ENCODE measurements around the gene ELF5.

The ELF5 gene

GRCh38 chr11:34510218-34510617 is 3.4 kb downstream of the ELF5 start:
- Mint-ChIP-seq H3K27ac (no peak overlapping the region), H3K4me1 (no peaks in the 10 kb centered on the region), H3K9me3 (no peaks in the 10 kb centered on the region), H3K27me3 (no peaks in the 10 kb centered on the region), H3K36me3 (ENCODE audit: low read depth) (no peaks in the 10 kb centered on the region), H3K4me3 (no peak overlapping the region)
- DNase-seq (no peak), ATAC-seq (no peak)

DNA sequence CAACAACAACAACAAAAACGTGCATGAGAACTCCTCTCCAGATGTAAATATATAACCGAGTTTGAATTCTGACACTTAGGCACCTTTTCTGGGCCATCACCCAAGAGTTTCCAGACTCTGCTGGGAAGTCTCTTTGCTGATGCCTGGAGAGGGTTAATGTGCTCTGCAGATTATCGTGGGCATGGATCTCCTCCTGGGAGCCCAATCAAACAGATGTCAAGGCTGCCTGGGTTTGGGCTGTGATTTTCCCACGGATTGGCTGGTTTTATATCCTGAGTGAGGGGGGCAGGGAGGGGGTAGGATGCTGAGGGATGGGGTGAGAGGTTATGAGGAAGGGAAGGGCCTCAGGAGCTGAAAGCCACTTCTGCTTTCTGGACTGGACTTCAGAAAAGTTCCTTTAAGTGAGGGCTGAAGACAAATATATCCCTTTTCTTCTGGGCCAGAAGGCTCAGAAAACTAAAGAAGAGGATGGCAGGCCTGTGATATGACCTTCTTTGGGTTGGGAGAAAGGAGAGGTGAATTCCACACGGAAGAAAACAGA is 4.2 kb downstream of the ELF5 start:
- H3K36me3 Mint-ChIP-seq (ENCODE audit: low read depth) = no peaks in the 10 kb centered on the region
- no peak for ATAC-seq
- no peak overlapping the region for H3K27ac Mint-ChIP-seq
- DNase-seq = no peak
- H3K9me3 Mint-ChIP-seq = no peaks in the 10 kb centered on the region
- H3K27me3 Mint-ChIP-seq = no peaks in the 10 kb centered on the region
- H3K4me3 Mint-ChIP-seq = no peak overlapping the region
- H3K4me1 Mint-ChIP-seq = no peaks in the 10 kb centered on the region

DNA sequence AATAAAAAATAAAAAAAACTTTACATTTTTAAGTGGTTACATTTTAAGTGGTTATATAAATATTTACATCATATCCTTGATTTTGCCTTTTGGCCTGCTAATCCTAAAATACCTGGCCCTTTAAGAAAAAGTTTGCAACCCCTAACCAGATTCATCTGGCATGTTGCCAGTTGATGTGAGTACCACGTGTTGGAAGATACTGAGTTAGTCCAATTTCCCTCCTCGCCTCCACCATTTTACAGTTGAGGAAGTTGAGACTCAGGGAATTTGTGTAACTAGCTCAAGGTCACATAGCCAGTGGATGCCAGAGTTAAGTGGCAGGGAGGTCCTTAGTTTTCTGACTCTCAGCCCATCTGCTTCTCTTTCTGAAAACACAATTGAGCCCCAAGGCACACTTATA is 5.1 kb downstream of the ELF5 start:
- DNase-seq (no peak), ATAC-seq (no peak)
- Mint-ChIP-seq H3K36me3 (ENCODE audit: low read depth) (no peaks in the 10 kb centered on the region), H3K4me1 (no peaks in the 10 kb centered on the region), H3K4me3 (no peak overlapping the region), H3K9me3 (no peaks in the 10 kb centered on the region), H3K27ac (no peak overlapping the region), H3K27me3 (no peaks in the 10 kb centered on the region)

DNA sequence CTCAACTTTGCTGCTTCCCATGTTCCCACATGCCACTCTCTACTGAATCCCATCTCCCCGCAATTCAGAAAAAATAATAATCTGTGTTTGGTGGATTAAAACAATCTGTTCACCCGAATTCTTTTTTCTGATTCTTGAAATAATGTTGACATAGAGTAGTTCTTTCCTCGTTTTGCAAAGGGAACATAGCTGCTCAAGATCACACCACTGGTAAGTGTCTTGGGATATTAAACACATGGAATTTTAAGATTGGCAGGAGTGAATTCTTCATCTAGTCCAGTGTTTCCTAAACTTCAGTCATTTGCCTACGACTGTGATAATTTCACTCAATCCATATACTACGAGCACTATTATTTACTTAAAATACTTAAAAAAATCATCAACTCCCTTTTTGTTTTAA is 6.0 kb downstream of the ELF5 start:
- Mint-ChIP-seq H3K27me3 (no peaks in the 10 kb centered on the region), H3K27ac (no peak overlapping the region), H3K9me3 (no peaks in the 10 kb centered on the region), H3K36me3 (ENCODE audit: low read depth) (no peaks in the 10 kb centered on the region), H3K4me1 (no peaks in the 10 kb centered on the region), H3K4me3 (no peak overlapping the region)
- DNase-seq = no peak
- ATAC-seq = no peak

DNA sequence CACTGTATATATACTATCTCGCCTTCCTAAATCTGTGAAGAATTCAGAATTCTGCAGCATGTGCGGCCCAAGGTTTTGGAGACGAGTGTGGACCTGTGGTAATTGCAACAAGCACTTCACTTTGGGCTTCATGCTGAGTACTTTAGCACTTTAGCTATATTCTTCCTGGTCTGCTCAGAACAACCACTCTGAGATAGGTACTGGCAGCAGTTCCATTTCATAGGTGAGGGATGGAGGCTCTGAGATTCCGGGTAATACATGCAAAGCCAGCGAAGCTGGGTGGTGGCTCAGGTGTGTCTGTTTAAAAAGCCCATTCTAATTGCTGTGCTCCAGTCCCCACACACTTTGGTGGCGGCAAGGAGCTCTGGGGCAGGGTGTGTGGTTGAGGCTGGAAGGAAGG is 6.4 kb downstream of the ELF5 start:
- Mint-ChIP-seq H3K4me1 (no peaks in the 10 kb centered on the region), H3K36me3 (ENCODE audit: low read depth) (no peaks in the 10 kb centered on the region), H3K9me3 (no peaks in the 10 kb centered on the region), H3K4me3 (no peak overlapping the region), H3K27me3 (no peaks in the 10 kb centered on the region), H3K27ac (no peak overlapping the region)
- ATAC-seq (no peak), DNase-seq (no peak)

DNA sequence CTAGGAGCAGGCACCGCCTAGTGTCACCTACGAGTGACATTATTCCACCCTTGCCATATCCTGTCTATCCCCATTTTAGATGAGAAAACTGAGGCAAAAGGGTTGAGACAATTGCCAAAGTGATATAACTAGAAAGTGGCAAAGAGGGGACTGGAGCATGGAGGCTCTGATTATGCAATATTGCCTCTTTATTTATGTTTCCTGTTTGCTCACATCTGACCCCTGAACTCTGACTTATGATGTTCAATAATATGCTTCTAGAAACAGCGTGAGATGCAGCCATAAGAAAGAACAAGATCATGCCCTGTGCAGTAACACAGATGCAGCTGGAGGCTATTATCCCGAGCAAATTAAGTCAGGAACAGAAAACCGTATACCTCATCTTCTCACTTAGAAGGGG is 7.7 kb downstream of the ELF5 start:
- ATAC-seq (no peak), DNase-seq (no peak)
- Mint-ChIP-seq H3K27me3 (no peaks in the 10 kb centered on the region), H3K4me3 (no peak overlapping the region), H3K4me1 (no peaks in the 10 kb centered on the region), H3K9me3 (no peaks in the 10 kb centered on the region), H3K27ac (no peak overlapping the region), H3K36me3 (ENCODE audit: low read depth) (no peaks in the 10 kb centered on the region)

GRCh38 chr11:34502949-34503348 is 10.6 kb downstream of the ELF5 start:
- H3K9me3 Mint-ChIP-seq = no peaks in the 10 kb centered on the region
- ATAC-seq (no peak), DNase-seq (no peak)
- no peak overlapping the region for H3K4me3 Mint-ChIP-seq
- H3K27me3 Mint-ChIP-seq = no peaks in the 10 kb centered on the region
- H3K4me1 Mint-ChIP-seq = no peaks in the 10 kb centered on the region
- no peaks in the 10 kb centered on the region for H3K36me3 Mint-ChIP-seq (ENCODE audit: low read depth)
- H3K27ac Mint-ChIP-seq = no peak overlapping the region

GRCh38 chr11:34501949-34502348 is 11.6 kb downstream of the ELF5 start:
- H3K27me3 Mint-ChIP-seq = no peaks in the 10 kb centered on the region
- no peaks in the 10 kb centered on the region for H3K4me1 Mint-ChIP-seq
- no peak overlapping the region for H3K4me3 Mint-ChIP-seq
- no peaks in the 10 kb centered on the region for H3K9me3 Mint-ChIP-seq
- DNase-seq = no peak
- no peak for ATAC-seq
- no peak overlapping the region for H3K27ac Mint-ChIP-seq
- H3K36me3 Mint-ChIP-seq (ENCODE audit: low read depth) = no peaks in the 10 kb centered on the region

- ATAC-seq (no peak), DNase-seq (no peak)
- H3K27me3 Mint-ChIP-seq = no peaks in the 10 kb centered on the region
- no peaks in the 10 kb centered on the region for H3K4me1 Mint-ChIP-seq
- no peak overlapping the region for H3K4me3 Mint-ChIP-seq
- no peak overlapping the region for H3K27ac Mint-ChIP-seq
- no peaks in the 10 kb centered on the region for H3K36me3 Mint-ChIP-seq (ENCODE audit: low read depth)
- no peaks in the 10 kb centered on the region for H3K9me3 Mint-ChIP-seq
Observed at GRCh38 chr11:34501500-34501899, 12.1 kb downstream of the ELF5 start.

- no peaks in the 10 kb centered on the region for H3K9me3 Mint-ChIP-seq
- H3K4me3 Mint-ChIP-seq = no peak overlapping the region
- no peak overlapping the region for H3K27ac Mint-ChIP-seq
- no peak for ATAC-seq
- no peak for DNase-seq
- H3K36me3 Mint-ChIP-seq (ENCODE audit: low read depth) = no peaks in the 10 kb centered on the region
- peaks cover 1% of the 10 kb centered on the region for H3K27me3 Mint-ChIP-seq
- no peaks in the 10 kb centered on the region for H3K4me1 Mint-ChIP-seq
Observed at GRCh38 chr11:34499719-34500500, 13.7 kb downstream of the ELF5 start.

GRCh38 chr11:34495724-34496377 is 17.7 kb downstream of the ELF5 start:
- no peaks in the 10 kb centered on the region for H3K9me3 Mint-ChIP-seq
- ATAC-seq = no peak
- no peaks in the 10 kb centered on the region for H3K36me3 Mint-ChIP-seq (ENCODE audit: low read depth)
- DNase-seq = no peak
- no peak overlapping the region for H3K27ac Mint-ChIP-seq
- peaks cover 3% of the 10 kb centered on the region for H3K27me3 Mint-ChIP-seq
- H3K4me3 Mint-ChIP-seq = no peak overlapping the region
- no peaks in the 10 kb centered on the region for H3K4me1 Mint-ChIP-seq

- Mint-ChIP-seq H3K4me3 (no peak overlapping the region), H3K36me3 (ENCODE audit: low read depth) (no peaks in the 10 kb centered on the region), H3K27ac (no peak overlapping the region), H3K9me3 (no peaks in the 10 kb centered on the region), H3K27me3 (peaks cover 3% of the 10 kb centered on the region), H3K4me1 (no peaks in the 10 kb centered on the region)
- no peak for DNase-seq
- ATAC-seq = no peak
Observed at GRCh38 chr11:34495239-34495723, 18.3 kb downstream of the ELF5 start.

DNA sequence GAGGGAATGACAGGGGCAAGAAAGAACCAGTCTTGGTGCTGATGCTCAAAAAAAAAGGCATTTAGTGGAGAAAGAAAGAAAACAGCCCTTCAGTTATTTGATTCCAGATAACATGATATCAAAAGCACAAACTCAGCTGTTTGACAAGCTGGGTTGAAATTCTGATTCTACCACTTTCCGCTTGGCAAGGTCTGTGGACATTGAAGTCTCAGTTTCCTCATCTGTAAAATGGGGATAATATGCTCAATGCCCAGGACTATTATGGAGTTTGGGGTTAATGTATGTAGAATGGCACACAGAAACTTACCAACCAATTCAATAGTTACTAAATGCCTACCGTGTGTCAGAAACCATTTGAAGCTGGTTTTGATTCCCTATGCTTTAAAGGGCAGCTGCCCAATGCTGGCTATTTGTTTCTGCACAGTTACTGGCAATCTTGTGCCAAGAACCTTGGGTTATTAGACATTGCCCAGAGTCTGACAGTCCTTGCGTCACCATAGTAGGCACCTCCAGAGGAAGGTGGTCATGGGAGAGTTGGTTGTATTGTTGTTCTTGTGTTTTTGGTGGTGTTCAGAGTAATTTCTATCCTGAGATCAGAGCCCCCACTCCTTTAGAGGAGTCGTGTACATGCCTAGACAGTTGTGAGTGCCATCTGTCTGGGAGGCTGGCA is 19.5 kb downstream of the ELF5 start:
- H3K4me1 Mint-ChIP-seq = no peaks in the 10 kb centered on the region
- no peaks in the 10 kb centered on the region for H3K9me3 Mint-ChIP-seq
- no peaks in the 10 kb centered on the region for H3K36me3 Mint-ChIP-seq (ENCODE audit: low read depth)
- H3K27me3 Mint-ChIP-seq = peaks cover 3% of the 10 kb centered on the region
- no peak overlapping the region for H3K27ac Mint-ChIP-seq
- ATAC-seq (no peak), DNase-seq (no peak)
- H3K4me3 Mint-ChIP-seq = no peak overlapping the region

DNA sequence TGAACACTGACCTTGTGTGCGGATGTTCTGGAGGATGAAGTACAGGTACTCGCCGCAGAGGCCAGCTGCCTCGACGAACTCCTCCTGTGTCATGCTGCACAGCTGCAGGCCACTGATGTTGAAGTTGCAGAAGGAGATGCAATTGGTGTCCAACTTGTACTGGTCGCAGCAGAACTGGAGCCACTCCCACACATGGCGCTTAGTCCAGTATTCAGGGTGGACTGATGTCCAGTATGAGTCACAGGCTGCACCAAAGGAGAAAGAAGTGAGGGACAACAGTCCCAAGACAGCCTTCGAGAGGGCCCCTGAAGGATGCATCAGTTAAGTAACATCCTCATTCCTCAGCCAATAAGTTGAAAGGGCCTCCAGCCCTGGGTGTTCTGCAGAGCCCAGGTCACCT is 20.1 kb downstream of the ELF5 start:
- no peak overlapping the region for H3K27ac Mint-ChIP-seq
- H3K4me1 Mint-ChIP-seq = no peaks in the 10 kb centered on the region
- H3K9me3 Mint-ChIP-seq = no peaks in the 10 kb centered on the region
- peaks cover 3% of the 10 kb centered on the region for H3K27me3 Mint-ChIP-seq
- no peaks in the 10 kb centered on the region for H3K36me3 Mint-ChIP-seq (ENCODE audit: low read depth)
- DNase-seq = no peak
- H3K4me3 Mint-ChIP-seq = no peak overlapping the region
- no peak for ATAC-seq

Data from activated naive CD8-positive, alpha-beta T cell treated with anti-CD3 and anti-CD28 coated beads, Interleukin-2, amount 50 U/mL, for 24 hours (primary cell).